Activated T-cell treated with anti-CD3 and anti-CD28 coated beads for 24 hours (primary cell): ENCODE data around the gene HOXD12.

Source experiments
- DNase-seq: peaks from one replicate; pipeline ENCODE4 v3.0.0-alpha.2; 2020; ENCODE audit warnings: low read depth

The HOXD12 gene

GRCh38 chr2:176093145-176093897 lies 6.3 kb upstream of the HOXD12 start:
- no peak for DNase-seq

DNA sequence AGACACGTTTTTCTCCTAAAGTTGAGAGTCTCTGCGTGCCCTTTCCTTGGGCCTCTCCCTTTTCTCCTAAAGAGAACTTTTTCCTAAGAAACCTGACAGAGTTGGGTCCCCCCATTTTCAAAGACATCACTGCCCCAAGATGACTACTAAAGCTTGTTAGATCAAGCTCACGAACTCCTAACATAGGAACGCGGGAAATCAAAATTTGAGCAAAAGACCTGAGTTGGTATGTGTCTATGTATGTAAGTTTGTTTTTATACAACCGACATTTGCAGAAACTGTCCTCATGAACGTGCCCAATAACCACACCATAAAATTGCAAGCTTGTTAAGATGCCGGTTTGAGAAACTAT lies 5.7 kb upstream of the HOXD12 start:
- no peak for DNase-seq

DNA sequence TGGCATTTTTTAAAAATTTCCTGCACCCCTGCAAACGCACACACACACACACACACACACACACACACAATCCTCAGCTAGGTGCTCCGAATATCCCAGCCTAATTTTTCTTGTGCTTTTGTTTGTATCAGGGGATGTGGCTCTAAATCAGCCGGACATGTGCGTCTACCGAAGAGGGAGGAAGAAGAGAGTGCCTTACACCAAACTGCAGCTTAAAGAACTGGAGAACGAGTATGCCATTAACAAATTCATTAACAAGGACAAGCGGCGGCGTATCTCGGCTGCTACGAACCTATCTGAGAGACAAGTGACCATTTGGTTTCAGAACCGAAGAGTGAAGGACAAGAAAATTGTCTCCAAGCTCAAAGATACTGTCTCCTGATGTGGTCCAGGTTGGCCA lies 5.2 kb upstream of the HOXD12 start:
- DNase-seq, result no peak

DNA sequence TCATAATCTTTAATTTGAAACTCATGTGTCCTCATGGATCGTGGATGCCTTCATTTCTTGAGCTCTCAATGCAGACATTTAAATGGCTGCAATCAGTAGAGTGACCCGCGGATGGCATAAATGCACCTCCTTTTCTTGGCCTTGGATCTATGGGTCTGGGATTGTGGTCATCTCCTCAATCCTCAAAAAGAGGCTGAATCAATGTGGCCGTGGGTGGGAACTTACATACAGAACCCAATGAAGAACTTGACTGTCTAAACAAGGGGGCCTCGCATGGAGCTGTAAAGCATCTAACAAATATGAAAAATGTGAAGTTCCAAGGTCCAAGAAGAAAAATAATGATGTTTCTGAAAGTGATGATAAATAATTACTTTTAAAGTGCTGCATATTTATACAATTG lies 4.2 kb upstream of the HOXD12 start:
- no peak for DNase-seq

- DNase-seq, result no peak
Measured at GRCh38 chr2:176096243-176096985, 3.2 kb upstream of the HOXD12 start.

- DNase-seq, result peak; percentile 40
Measured at GRCh38 chr2:176096986-176097819, 2.4 kb upstream of the HOXD12 start.

- DNase-seq, result no peak
Measured at GRCh38 chr2:176097820-176098365, 1.7 kb upstream of the HOXD12 start.

GRCh38 chr2:176098366-176099158 lies 1.0 kb upstream of the HOXD12 start:
- no peak for DNase-seq

DNA sequence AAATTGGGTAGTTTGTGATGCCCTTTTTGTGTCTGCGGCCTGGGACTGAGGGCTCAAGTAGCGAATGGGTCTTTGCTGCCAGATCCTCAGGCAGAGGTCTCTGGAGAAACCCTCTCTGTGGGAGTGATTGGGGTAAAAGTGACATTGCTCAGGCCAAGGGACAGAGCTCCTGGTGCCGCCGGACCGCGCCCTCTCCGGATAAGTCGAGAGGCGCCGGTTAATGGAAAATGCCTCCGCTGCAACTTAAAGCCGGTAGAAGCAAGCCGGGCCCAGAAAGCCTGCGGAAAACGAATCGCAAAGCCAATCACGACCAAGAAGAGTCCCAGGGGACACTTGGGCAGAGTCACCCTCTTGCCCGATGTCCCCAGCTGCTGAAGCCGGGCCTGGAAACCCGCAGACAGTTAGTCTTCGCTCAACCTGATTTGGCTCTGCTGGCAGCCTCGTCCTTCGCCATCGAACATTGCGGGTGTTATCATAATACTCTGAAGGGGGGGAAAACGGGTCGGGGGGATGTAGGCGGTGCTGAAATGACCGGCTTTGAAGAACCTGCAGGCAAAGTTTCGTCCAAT lies 352 bp upstream of the HOXD12 start:
- DNase-seq, result no peak

DNA sequence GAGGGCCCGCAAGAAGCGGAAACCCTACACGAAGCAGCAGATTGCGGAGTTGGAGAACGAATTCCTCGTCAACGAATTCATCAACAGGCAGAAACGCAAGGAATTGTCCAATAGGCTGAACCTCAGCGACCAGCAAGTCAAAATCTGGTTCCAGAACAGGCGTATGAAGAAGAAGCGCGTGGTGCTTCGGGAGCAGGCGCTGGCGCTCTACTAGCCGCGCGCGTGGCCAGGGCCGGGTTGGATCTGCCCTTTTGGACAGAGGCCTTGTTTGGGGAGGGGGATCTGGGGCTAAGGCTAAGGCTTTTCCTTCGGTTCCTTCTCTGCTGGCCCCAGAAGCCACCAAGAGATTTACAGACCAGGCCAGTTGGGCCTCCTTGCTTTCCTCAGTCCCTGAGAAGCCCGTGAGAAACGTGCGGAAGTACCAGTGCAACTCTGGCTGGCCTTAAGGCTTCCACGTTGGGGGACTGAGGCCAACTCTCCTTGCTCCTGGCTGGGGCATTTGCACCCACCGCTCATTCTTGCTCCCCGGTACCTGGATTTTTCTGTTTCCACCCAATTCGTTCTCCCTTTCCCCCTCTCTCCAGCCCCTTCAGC lies 1.0 kb downstream of the HOXD12 start:
- no peak for DNase-seq

DNA sequence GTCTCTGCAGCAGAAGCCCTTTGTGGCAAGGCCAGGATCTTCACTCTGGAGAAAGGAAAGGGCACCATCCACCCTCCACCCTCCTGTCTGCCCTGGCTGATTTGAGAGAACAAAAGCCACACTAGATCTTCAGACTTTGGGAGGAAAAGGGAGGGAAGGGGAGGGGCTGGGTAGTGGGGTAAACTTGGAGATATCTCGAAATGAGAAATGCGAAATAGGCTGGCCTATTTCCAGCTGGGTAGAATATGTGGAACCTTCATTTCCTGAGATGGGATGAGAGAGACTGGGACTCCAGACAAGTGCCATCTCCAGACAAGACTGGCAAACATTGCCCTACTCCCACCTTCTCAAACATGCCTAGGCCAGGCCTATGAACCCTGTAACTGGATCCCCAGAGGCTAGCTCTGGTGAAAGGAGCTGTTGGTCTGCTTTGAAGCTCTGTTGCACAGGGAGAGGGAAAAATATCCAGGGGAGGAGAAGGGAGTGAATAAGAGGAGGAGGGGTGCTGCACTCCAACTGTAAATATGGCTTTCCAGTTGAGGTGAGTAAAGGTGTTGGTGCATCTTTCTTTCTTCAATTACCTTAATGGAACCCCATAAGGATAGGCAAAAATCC lies 1.7 kb downstream of the HOXD12 start:
- DNase-seq, result no peak

DNA sequence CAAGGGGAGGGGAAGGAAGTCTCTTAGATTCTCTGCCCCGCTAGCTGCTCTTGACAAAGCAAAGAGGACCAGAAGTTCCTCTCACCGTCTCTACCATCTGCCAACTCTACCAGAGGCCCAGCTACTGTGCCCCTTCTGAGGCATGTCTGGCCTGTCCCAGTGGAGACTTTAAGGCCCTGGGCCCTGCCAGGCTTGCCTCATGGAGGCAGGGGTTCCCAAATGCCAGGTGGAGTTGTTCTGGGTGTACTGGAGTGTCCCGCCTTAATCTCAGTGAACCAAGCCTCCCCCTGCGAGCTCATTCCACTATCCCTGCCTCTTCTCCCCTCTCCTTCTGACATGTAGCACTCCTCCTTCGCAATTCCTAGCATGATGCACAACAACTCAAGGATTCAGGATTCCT lies 2.2 kb downstream of the HOXD12 start:
- DNase-seq, result no peak

- no peak for DNase-seq
Measured at GRCh38 chr2:176102309-176102866, 2.8 kb downstream of the HOXD12 start.

- DNase-seq, result no peak
Measured at GRCh38 chr2:176103194-176103593, 3.6 kb downstream of the HOXD12 start.

DNA sequence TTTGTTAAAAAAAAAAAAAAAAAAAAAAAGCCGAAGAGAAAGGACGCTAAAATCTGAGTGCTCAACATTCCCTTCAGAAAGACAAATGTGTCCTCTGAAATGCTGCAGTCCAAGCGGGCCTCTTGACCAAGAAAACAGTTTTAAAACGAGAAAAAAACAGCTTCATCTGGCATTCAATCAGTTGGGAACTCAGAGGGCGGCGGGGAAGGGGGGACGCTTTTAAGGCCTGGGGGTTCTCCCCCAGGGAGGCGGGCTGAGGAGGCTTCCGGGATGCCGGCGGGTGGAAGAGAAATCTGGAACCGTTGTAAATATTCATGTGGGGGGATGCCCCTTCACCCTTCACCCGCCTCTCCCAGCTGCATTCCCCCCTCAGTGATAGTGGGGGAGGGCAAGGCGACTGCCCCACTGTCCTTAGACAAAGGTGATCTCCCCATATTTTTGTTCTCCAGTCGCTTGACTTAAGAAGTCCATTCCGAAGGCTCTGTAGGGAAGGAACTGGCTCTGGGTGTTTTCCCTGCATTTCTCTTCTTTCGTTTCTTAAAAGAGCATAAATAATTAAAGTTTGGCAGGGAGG lies 4.2 kb downstream of the HOXD12 start:
- DNase-seq, result no peak

DNA sequence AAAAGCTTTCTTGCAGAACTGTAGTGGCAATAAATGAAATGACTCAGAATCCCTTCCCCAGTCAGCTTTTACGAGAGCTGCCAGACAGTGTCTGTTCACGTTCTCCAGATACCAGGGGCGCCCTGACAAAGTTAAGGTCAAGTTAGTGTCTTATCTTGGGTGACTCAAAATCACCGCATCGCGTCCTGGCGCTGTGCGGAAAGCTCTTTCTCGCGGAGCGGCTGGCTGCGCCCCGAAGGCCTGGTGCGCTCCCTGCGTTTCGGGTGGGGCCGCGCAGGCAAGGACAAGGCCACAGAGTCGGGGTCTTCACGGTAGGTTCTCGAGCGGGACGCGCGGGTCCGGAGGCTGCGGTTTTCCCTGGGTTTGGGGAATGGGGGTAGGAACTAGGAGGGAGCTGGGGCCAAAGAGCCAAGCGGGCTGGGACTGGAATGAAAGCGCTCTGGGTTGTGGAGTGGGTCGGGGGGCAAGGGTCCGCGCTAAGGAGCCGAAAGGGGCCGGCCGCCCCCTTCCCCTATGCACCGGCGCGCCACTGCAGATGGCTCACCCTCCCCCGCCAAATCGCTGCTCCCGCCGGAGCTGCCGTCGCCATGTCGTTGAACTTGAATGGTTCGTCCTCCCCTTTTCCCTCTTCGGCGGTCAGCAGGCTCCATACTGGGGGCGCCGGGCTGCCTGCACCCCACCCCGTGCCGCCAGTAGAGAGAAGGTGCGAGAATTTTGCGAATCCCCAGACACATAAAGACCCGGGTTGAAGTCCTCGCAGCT lies 4.9 kb downstream of the HOXD12 start:
- no peak for DNase-seq

DNA sequence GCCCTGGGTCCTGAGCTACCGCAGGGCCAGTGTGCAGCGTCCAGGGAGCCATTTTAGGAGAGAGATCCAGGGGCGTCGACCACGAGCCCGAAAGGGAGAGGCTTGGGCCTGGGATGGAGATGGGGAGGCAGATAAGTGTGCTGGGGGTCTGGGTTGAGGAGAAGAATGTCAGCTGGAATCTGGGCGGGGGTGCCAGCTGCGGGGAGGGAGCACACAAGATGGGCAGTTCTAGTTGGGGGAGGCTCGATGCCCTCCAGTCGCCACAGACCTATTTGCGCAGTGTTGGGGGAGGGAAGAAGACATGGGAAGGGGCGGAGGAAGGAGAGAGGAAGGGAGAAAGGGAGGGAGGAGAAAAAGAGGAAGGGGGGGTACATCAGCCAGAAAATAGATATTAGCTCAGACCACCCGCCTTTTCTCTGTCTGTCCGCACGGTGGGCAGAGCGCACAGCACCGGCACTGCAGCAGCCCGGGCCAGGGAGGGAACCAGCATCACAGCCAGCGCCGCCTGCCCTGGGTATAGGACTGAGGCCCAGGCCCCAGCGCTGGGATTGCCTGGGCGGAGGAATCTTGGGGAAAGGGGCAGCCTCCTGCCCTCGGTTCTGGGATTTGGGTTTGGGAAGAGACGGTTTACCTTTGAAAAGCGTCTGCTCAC lies 5.6 kb downstream of the HOXD12 start:
- no peak for DNase-seq

DNA sequence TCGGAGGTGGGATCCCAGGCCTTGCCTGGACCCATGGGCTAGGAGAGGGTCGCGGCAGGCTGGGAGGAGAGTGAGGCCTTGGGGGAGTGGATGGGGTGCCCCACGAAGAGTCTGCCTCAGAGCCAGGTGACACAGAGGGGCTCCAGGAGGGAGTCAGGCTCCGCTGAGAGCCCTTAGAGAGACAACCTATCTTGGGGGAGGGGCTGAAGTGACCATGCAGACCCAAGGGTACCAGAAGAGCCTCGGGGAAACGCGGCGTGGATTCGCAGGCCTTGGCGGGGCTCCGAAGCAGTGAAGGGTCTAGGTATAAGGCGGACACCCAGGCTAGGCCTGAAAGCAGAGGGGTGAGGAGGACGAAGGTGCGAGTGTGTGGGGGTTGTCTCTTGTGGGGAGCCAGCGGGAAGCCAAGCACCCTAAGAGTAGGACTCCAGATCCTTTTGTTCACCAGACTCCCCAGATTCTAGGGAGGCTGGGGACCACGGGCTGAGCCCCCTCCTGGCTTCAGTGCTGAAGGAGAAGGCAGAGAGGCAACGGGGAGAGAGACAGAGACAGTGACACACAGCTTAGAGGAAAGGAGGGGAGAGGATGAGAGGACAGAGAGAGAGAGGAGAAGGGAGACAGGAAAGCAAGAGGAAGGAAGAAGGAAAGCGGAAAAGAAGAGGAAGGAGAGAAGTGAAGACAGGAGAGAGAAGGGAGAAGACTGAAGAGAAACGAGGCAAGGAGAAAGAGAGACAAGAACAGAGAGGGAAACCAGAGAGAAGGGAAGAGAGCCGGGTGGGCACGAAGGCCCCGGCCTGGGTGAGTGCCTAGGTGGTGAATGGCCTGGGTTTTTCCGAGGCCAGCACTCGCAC lies 6.4 kb downstream of the HOXD12 start:
- no peak for DNase-seq
